GM18498 (cell line): Measurements from ENCODE around the gene ZC3H4.
"Not testable (repeated sequence)": the region's sequence is repeated elsewhere in the genome, so short reads cannot be mapped to it uniquely, and the experiment has no call there.

Source experiments
- ATAC-seq: cut with Tn5 transposase; IDR thresholded peaks from one replicate; pipeline ENCODE4 v1.9.1; 2021; ENCODE audit warnings: mild to moderate bottlenecking, moderate library complexity; ENCODE audit not compliant: unreplicated experiment

Gene ZC3H4

GRCh38 chr19:47086280-47086679, 27.3 kb downstream of the ZC3H4 start:
- ATAC-seq = no peak

- ATAC-seq = no peak
Measured at GRCh38 chr19:47084879-47085439, 28.6 kb downstream of the ZC3H4 start.

- no peak for ATAC-seq
Measured at GRCh38 chr19:47082493-47082892, 31.1 kb downstream of the ZC3H4 start.

- ATAC-seq = no peak
Measured at GRCh38 chr19:47081095-47081494, 32.5 kb downstream of the ZC3H4 start.

- ATAC-seq = not testable (repeated sequence)
Measured at GRCh38 chr19:47078351-47078750, 35.2 kb downstream of the ZC3H4 start.

- no peak for ATAC-seq
Measured at GRCh38 chr19:47075941-47076340, 37.6 kb downstream of the ZC3H4 start.

GRCh38 chr19:47075179-47075810, 38.3 kb downstream of the ZC3H4 start:
- no peak for ATAC-seq

- ATAC-seq = no peak
Measured at GRCh38 chr19:47074621-47075020, 39.0 kb downstream of the ZC3H4 start.

GRCh38 chr19:47073574-47073973, 40.0 kb downstream of the ZC3H4 start:
- ATAC-seq = no peak

- no peak for ATAC-seq
Measured at GRCh38 chr19:47072323-47072722, 41.3 kb downstream of the ZC3H4 start.

GRCh38 chr19:47071731-47072130, 41.8 kb downstream of the ZC3H4 start:
- no peak for ATAC-seq

GRCh38 chr19:47070756-47071155, 42.8 kb downstream of the ZC3H4 start:
- no peak for ATAC-seq

- no peak for ATAC-seq
Measured at GRCh38 chr19:47069795-47070194, 43.8 kb downstream of the ZC3H4 start.

- no peak for ATAC-seq
Measured at GRCh38 chr19:47068876-47069406, 44.6 kb downstream of the ZC3H4 start.

- ATAC-seq = no peak
Measured at GRCh38 chr19:47068246-47068645, 45.3 kb downstream of the ZC3H4 start.

- no peak for ATAC-seq
Measured at GRCh38 chr19:47067215-47067847, 46.2 kb downstream of the ZC3H4 start.

- no peak for ATAC-seq
Measured at GRCh38 chr19:47066376-47067214, 47.0 kb downstream of the ZC3H4 start.

- ATAC-seq = no peak
Measured at GRCh38 chr19:47065242-47065641, 48.3 kb downstream of the ZC3H4 start.

- no peak for ATAC-seq
Measured at GRCh38 chr19:47063874-47064273, 49.7 kb downstream of the ZC3H4 start.

GRCh38 chr19:47058621-47059022, 55.0 kb downstream of the ZC3H4 start:
- ATAC-seq = no peak

GRCh38 chr19:47057328-47057727, 56.2 kb downstream of the ZC3H4 start:
- ATAC-seq = no peak
